NCI-H774 (cell line): ENCODE data around the gene MAGEA9B.
"Not testable (repeated sequence)": the region's sequence is repeated elsewhere in the genome, so short reads cannot be mapped to it uniquely, and the experiment has no call there.

Experiments
- DNase-seq: peaks from one replicate; lab custom pipeline; 2025; lab: John Stamatoyannopoulos, UW

MAGEA9B gene, protein sequence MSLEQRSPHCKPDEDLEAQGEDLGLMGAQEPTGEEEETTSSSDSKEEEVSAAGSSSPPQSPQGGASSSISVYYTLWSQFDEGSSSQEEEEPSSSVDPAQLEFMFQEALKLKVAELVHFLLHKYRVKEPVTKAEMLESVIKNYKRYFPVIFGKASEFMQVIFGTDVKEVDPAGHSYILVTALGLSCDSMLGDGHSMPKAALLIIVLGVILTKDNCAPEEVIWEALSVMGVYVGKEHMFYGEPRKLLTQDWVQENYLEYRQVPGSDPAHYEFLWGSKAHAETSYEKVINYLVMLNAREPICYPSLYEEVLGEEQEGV

DNA sequence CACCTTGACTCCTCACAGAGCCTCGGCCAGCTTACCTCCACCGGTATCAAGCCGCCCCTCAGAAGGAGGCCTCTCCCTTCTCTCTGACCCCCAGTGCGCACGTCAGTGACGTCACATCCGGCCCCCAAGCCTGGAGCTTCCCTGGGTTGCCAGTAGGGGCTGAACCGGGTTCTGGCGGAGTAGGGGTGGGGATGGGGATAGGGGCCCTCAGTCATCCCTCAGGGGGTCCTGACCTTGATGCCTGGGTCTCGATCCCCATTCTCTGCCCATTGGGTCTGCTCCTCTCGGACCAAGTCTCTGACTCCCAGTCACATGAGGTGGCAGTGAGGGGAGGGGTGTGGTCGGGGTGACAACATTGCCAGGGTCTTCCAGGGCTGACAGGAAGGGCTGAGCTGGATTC lies at the start of gene MAGEA9B:
TSS of gene MAGEA9B (minus strand) at position 101 of the 400 bp plus-strand sequence. CDS start 4,280 bp downstream, outside the sequence.
- not testable (repeated sequence) for DNase-seq

DNA sequence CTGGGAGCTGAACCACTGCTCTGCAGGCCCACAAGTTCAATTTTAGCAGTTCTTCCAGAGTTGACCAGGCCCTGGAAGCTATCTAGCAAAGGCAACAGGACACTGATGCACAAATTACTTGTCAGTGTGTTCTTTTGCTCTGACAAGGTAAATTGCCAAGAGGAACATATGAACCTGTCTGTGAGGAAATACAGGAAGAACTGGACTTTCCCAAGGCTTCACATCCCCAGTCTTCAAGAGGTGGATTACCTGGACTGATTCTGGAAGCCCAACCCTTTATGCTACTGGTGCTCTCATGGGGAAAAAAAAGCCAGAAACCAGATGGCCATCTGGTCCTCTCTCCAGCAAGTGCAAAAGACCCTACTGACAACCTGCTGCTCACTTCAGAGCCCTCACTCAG lies 46.3 kb upstream of the MAGEA9B start:
- no peak for DNase-seq

DNA sequence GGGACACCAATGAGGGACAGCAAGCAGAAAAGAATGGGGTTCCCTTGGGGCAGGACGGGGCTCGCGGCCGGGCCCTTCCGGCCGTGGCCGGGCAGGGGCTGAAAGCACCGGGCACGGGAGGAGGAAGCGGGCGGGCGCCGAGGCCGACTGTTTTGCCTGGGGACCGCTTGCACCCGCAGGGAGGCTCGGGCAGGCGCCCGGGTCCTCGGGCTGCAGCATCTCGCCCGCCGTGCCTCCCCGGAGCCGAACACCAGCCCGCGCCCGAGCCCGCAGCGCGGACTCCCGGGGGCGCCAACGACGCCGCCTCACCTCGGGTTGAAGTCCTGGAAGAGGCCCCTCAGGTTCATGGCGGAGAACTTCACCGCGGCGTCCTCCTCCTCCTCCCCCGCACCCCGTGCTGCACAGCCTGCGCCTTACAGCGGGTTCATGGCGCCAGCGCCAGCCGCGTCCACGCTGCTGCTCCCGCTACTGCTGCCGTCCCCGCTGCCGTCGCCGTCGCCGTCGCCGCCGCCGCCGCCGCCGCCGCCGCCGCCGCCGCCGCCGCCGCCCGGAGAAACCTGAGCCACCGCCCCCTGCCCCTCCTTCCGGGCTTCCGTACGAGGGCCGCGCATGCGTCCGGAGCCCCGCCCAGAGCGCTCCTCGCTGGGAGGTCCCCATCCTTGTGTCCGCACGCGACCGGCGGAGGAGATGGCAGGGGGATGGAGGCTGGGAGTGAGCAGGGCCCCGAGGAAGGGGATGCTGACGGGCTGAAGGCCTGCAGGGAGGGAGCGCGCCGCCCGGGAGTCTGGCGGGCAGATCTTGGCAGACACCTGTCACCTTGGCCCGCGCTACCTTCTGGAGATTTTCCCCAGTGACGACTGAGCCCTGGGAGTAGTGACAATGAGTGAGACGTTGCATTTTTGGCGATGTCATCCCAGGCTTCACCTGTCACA lies 44.2 kb upstream of the MAGEA9B start, which contains the start of gene TMEM185A:
TSS of gene TMEM185A (minus strand) at position 559 of the 932 bp plus-strand sequence. CDS start at position 347, 212 bp downstream.
- DNase-seq: peak; percentile 37

DNA sequence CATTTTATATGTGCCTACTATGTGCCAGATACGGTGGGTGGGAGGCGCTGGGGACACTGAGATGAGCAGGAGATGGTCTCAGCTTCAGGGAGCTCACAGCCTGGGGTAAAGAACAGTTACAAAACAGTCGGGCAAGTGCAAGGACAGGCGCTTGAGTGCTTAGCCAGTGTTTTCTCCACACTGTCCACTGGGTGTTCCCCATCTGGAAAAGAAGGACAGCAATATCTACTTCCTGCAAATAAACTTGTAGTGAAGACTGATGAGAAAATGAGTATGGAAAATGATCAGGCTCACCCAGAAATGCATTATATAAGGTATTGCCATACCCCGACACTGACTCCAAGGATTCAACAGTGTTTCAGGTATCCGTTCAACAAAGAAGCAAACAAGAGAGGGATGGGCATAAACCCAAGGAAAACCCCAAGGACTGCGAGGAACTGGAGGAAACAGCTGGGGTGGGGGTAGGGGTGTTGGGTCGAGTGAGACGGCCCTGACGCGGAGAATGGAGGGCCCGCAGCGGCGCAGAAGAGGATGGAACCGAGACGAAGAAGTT lies 43.5 kb upstream of the MAGEA9B start:
- no peak for DNase-seq

DNA sequence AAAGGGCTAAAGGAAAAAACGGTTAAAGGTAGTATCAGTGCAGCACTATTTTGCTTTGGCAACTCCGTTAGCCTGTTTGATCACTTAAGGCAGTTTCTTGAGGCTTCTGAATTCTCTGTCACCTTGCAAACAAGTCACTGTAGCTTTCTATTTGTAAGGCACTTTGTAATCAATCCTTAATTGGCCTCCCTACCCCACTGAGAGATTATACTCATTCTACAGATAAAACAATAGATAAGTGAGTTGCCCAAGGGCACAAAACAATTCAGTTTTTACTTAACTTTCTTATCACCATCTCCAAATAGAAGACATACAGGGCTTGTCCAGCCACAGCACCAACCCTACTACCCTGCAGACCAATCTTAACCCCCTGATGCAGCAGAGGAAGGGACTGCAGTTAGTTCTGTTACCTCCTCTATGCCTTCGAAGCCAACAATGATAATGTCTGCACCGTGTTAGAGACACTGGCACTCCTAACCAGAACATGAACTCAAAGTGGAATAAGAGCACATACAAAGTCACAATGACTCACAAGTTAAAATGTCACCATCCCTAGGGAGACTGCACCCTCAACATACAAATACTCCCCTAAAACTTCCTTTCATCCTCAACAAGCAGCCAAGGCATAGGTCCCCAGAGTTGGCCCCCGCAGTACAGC lies 42.6 kb upstream of the MAGEA9B start:
- DNase-seq: no peak

DNA sequence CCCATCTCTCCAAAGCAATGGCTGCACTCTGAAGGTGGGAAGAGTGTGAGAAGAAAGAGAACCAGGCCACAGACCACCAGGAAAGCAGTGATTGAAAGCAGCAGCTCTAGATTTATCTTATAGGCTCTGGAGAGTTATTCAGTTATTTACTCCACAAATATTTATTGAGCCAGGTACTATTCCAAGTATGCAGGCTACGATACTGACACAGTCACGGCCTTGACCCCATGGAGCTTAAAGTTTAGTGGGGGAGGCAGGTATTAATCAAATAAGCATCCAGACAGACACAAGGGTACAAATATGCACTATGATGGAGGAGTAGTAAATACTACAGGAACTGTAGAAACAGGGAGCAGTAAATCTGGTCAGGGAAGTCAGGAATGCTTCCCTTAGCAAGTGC lies 41.5 kb upstream of the MAGEA9B start:
- DNase-seq: no peak

DNA sequence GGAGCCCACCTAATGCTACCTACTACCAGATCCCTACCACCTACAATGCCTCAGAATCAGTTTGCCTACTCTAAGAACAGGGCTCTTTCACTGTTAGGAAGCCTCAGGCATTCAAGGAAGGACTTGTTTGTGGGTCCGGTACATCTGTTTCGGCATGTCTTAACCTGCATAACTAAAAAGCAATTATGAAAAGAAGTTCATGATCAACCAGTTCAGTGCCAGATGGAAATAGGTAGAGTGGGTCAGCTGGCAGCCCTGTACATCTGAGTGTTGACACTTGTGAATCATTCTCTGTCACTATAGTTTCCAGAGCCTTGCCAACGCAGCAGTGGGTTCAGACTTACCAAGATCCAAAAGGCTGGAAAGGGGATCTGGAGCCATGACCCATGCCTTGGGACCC lies 41.0 kb upstream of the MAGEA9B start:
- DNase-seq: no peak

DNA sequence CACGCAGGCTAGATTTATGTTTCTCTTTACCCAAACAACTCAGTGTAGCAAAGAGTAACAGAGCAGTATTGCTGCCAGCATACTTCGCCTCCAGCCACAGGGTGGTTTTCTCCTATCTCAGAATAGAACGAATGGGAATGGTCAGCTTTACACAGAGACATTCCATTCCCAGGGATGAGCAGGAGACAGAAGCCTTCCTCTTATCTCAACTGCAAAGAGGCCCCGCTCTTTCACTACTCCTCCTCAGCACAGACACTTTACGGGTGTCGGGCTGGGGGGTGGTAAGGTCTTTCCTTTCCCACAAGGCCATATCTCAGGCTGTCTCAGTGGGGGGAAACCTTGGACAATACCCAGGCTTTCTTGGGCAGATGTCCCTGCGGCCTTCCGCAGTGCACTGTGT lies 39.6 kb upstream of the MAGEA9B start:
- DNase-seq: not testable (repeated sequence)

DNA sequence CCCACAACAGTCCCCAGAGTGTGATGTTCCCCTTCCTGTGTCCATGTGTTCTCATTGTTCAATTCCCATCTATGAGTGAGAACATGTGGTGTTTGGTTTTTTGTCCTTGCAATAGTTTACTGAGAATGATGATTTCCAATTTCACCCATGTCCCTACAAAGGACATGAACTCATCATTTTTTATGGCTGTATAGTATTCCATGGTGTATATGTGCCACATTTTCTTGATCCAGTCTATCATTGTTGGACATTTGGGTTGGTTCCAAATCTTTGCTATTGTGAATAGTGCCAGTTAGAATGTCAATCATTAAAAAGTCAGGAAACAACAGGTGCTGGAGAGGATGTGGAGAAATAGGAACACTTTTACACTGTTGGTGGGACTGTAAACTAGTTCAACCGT lies 32.4 kb upstream of the MAGEA9B start:
- DNase-seq: not testable (repeated sequence)

DNA sequence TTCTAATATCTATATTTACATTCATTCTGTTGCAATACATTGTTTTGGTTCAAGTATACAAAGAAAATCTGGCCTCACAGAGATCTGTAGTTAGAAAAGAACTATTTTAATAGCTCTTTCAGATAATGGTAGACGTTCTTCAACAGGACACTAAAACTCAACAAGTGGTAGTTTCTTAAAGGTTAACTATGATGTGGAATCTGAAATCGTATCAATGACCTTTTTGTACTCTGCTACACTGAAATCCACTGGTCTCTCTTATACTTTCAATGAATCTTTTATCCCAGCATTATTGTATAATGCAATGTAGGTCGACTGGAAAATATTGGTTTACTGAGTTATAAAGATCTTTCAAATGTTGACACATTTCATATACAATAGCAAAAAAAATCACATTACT lies 31.6 kb upstream of the MAGEA9B start:
- DNase-seq: no peak

DNA sequence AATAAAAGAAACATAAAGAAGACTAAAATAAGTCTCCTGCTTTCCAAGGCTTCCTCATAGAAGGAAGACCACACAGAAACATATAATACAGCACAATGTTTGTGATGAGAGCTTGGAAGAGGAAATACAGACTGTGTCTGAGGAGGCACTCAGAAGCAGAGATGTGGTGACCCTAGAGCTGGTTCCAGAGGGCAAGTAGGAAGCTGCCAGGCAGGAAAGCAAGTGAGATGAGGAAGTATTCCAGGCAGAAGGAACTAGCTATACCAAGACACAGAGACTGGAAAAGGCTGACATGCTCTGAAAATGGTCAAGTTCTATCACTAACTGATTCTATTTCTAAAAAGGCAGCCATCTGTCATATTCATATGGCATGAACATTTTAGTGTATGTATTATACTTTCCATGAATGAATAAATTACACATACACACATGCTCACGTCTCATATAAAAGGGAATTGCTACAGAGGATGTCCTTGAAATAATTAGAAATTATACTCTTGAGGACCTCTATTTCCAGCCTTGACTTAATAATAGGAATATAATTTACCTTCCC lies 24.4 kb upstream of the MAGEA9B start:
- no peak for DNase-seq

DNA sequence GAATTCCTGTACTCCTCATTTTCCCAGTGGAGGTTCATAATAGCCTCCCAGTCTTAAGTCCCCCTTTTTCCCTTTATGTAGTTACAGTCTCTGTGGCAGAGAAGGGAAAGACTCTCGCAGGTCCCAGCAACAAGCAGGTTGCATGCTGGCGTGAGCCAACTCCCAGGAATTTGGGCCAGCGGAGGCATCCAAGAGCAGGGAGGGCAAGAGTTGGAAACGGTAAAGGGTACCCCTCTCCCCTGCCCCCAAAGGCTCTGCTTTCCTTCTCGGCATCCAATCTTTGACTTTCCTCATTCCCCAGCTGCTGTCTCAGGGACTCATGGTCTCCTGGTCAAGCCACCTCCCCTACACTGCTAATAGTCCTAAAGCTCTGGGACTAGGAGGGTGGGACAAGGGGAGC lies 23.3 kb upstream of the MAGEA9B start:
- DNase-seq: no peak

DNA sequence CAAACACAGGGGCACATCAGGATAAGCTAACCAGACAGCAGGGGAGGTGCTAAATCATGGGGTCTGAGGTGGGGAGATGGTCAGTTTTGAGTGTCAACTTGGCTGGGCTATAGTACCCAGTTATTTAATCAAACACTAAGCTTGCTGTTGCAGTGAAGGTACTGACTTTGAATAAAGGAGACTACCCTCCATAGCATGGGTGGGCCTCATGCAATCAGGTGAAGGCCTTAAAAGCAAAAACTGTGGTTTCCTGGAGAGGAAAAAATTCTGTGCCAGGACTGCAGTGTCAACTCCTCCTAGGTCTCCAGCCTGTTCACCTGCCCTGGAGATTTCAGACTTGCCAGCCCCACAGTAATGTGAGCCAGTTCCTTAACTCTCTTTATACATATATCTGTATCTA lies 20.4 kb upstream of the MAGEA9B start:
- DNase-seq: no peak

DNA sequence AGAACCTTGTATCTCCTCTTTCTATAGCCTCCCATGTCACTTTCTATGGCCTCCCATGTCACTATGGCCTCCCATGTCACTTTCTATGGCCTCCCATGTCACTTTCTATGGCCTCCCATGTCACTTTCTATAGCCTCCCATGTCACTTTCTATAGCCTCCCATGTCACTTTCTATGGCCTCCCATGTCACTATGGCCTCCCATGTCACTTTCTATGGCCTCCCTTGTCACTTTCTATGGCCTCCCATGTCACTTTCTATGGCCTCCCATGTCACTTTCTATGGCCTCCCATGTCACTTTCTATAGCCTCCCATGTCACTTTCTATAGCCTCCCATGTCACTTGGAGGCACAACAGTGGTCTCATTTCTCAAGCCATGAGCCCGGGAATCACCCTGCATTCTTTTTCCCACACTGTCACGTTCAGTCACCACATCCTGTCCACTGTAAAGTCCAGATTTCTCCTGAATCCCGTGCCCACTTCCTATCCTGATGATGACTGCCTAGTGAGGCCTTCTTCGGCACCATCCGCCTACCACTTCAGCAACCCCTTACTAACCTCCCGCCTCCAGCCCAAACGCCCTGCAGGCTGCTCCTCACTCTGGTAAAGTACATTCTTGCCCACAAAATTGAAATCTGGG lies 18.1 kb upstream of the MAGEA9B start:
- DNase-seq: not testable (repeated sequence)

DNA sequence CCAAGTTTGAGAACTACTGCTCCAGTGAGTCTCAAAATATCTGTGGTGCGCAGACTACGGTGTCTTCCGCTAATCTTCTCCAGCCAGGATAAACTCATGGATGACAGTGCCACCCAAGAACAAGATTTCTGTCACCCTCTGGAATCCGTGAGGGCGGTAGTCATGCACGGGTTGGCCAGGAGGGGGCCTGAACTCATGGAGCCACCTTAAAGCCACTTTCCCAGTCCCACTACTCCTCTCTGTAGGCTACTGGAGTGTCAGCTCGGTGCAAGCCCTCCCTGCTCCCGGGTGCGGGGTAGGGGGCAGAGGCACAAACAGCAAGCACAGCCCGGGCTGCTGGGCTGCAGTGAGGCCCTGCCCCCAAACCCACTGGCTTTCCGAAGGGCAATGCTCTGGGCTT lies 11.3 kb upstream of the MAGEA9B start:
- DNase-seq: not testable (repeated sequence)

DNA sequence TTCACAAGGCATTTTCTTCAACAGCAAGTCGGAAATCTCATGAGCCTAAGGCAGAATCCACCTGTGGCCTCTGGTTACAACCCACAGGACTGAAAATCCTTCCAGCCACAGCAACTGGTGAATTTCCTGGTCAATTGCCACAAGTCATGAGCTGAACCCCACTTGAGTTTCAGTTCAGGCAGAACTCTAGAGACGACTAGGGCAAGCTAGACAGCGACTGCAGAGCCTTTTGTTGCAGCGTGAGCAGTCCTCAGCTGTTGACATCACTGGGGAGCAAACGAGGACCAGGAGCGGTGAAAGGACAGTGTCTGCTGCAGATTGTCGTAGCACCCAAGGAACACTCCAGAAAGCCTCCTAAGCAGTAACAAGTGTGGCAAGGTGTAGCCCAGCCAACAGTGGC lies 8.7 kb upstream of the MAGEA9B start:
- DNase-seq: not testable (repeated sequence)

DNA sequence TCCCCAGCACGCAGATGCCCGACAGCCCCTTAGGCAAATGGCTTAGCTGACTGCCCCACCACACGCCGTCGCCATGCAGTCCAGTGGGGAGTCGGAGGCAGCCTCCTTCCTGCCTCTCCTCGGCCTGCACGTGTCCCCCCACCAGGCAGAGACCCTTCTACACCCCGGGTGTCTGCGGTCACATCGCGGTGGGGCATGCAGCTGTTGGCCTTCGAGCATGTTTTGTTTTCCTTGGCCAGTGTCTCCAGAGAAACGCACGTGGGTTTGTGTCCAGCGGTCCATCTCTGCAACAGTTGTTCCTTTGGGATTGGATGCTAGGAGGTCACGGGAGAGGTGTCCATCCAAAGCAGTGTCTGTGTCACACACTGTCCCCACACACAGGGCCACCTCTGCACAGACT lies 8.0 kb upstream of the MAGEA9B start, which contains the start of gene HSFX2:
TSS of gene HSFX2 (minus strand) at position 101 of the 400 bp plus-strand sequence. CDS start 614 bp downstream, outside the sequence.
- DNase-seq: not testable (repeated sequence)

DNA sequence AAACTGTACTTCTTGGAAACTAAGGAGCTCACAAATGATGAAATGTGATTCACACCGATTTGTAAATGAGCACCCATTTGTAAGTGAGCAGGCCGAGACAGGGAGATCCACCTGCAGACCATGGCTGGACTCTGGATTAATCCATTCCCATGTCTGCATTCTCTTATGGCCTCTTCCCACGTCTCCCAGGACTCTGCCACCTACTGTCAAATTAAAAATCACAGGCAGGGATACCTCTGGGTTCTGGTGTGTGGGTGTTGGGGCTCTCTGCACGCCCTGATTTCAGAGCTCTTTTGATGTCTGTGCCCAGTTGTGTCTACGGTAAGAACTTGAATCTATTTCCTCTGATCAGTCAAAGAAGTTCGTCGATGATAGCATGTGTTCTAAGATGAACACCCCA lies 3.7 kb upstream of the MAGEA9B start:
- not testable (repeated sequence) for DNase-seq

DNA sequence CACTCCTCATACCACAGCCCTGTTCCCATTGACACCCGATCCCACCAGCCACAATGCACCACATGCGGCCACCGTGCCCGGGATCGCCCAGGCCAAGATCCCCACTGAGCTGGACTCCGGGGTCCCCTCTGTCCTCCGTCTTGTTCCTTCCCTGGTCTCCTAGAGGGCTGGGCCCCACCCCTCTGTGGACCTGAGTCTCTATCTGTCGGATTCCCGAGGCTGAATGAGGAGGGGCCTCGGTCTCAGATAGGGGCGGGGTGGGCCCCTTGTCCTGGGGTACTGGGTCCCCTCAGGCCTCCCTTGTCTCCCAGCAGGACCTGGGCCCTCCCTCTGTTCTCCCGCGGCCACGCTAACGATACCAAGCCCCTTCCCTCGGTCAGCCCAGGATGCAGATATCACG lies 1.6 kb downstream of the MAGEA9B start:
- not testable (repeated sequence) for DNase-seq

DNA sequence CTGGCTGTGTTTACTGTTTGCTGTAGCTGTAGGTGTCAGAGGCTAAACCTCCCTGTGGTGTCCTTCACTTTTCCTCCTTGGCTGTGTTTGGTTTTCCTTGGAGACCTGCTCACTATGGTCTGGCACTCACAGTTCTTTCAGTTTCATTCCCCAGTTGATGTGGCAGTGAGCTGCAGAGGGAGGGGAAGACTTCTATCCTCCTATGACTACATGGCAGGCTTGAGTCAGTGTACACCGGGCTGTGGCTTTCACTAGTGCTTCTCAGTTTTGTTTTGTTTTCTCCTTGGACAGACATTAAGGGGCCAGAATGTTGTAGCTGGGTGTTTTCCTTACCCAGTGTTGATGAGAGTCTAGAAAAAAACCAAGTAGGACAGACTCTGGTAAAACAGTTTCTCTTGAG lies 13.8 kb downstream of the MAGEA9B start:
- not testable (repeated sequence) for DNase-seq

DNA sequence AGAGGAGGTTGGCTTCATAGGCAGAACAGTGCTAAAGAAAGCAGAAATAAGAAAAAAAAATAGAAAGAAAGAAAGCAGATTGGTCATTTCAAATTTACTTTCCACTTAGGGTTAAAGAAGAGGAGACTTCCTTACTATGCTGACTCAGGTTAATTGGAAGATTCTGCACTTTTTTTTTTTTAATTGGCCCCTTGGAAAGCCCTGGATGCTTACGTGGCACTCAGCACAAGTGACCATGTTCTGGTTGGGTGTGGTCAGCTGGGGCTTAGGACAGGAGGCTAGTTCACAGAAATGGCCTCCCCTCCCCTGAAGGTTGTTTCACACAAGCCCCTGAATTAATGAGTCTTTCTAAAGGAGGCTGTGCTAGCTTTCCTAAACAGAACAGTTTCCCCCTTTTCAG lies 14.5 kb downstream of the MAGEA9B start:
- no peak for DNase-seq
